ENCODE results near the gene CCDC148.

CCDC148 gene

DNA sequence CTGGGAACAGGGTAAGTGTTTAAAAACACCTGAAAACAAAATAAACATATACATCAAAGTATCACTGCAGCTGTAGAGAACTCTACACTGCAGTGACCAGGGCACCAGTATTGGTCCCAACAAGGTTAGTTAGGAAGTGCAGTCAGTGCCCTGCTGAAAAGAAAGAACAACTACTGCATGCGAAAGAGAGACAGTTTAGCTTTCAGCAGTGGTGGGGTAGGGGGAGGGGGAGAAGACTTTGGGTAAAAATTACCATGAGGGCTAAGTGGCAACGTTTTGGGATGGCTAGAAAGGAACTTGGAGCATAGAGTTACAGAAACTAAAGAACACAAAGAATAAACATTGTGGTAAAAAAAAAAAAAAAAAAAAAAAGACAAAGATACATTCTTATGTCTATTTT, 242.8 kb downstream of the CCDC148 start:
- TF ChIP-seq, protein P1, sequence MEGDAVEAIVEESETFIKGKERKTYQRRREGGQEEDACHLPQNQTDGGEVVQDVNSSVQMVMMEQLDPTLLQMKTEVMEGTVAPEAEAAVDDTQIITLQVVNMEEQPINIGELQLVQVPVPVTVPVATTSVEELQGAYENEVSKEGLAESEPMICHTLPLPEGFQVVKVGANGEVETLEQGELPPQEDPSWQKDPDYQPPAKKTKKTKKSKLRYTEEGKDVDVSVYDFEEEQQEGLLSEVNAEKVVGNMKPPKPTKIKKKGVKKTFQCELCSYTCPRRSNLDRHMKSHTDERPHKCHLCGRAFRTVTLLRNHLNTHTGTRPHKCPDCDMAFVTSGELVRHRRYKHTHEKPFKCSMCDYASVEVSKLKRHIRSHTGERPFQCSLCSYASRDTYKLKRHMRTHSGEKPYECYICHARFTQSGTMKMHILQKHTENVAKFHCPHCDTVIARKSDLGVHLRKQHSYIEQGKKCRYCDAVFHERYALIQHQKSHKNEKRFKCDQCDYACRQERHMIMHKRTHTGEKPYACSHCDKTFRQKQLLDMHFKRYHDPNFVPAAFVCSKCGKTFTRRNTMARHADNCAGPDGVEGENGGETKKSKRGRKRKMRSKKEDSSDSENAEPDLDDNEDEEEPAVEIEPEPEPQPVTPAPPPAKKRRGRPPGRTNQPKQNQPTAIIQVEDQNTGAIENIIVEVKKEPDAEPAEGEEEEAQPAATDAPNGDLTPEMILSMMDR (IDR thresholded peaks at IDR 0.05; ENCODE audit: extremely low read depth, missing control alignments) = no peak
- DNase-seq (ENCODE audit: low spot score) = no peak

GRCh38 chr2:158212301-158212700, 244.3 kb downstream of the CCDC148 start:
- no peak for DNase-seq (ENCODE audit: low spot score)
- TF ChIP-seq, protein P1 (IDR thresholded peaks at IDR 0.05; ENCODE audit: extremely low read depth, missing control alignments) = no peak

DNA sequence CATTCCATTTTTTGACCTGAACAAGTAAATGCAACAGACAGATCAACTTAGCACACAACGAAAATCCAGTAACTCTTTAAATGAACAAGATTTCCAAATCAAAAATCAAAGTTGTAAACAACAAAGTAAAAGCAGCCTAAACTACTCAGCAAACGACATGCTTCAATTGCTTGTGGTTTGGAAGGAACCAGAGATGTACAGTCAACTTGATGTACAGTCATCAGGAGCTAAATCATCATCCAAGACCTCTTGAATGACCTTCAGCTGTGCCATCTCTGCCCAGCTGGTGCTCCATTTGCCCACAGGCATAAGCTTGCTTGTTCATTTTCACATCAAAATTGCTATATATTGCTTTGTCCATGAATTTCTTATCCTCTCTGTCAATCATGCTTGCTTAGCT, 245.1 kb downstream of the CCDC148 start:
- no peak for DNase-seq (ENCODE audit: low spot score)
- TF ChIP-seq, protein P1 (IDR thresholded peaks at IDR 0.05; ENCODE audit: extremely low read depth, missing control alignments) = no peak

DNA sequence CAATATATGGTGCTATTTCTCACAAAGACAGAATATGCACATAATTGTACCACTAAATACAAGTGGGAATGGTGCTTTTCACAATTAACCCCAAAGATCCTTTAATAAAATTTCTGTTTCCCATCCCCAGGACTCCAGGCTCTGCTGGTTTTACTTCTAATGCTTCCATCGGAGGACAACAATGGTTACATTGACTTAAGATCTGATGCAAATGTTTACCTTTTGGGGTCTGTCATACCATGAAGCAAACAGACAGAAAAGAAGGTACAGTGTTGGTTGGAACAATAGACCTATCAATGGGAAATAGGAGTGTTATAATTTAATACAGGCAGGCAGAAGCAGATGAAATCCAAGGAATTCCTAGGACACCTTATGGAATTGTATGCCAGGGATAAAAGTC, 249.2 kb downstream of the CCDC148 start:
- TF ChIP-seq, protein P1 (IDR thresholded peaks at IDR 0.05; ENCODE audit: extremely low read depth, missing control alignments) = no peak
- no peak for DNase-seq (ENCODE audit: low spot score)

DNA sequence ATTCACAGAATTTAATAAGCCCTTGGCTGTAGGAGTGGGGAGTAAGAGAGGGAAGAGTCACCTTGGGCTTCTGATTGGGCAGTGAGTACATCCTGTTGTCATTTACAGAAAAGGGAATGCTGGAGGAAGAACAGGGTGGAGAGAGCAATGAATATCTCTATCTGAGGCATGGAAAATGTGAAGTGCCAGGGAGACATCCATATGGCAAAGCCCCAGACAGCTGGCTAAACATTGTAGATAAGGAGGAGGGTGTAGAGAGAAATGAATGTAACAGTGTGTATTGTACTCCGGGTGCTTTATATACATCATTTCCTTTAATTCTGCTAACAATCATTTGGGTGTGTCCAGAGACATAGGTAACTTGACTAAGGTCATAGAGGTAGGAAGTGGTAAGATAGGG, 251.3 kb downstream of the CCDC148 start:
- TF ChIP-seq, protein P1 (IDR thresholded peaks at IDR 0.05; ENCODE audit: extremely low read depth, missing control alignments) = no peak
- DNase-seq (ENCODE audit: low spot score) = no peak

- no peak for DNase-seq (ENCODE audit: low spot score)
- TF ChIP-seq, protein P1 (IDR thresholded peaks at IDR 0.05; ENCODE audit: extremely low read depth, missing control alignments) = no peak
Measured at GRCh38 chr2:158204741-158205165, 251.8 kb downstream of the CCDC148 start.

GRCh38 chr2:158202161-158202815, 254.3 kb downstream of the CCDC148 start:
- DNase-seq (ENCODE audit: low spot score) = no peak
- TF ChIP-seq, protein P1 (IDR thresholded peaks at IDR 0.05; ENCODE audit: extremely low read depth, missing control alignments) = no peak

Data from GM20000 (cell line).